ENCODE results near the gene IL6. TPM values are rescaled to one million over a fixed set of nuclear protein-coding genes. Genes with fewer than 3 reads are reported as not detected.

The IL6 gene
- total and polyA plus RNA-seq, 2 donors (not counting 1 experiment from before 2014, with no cell fraction given), result 2.6 to 222 TPM

DNA sequence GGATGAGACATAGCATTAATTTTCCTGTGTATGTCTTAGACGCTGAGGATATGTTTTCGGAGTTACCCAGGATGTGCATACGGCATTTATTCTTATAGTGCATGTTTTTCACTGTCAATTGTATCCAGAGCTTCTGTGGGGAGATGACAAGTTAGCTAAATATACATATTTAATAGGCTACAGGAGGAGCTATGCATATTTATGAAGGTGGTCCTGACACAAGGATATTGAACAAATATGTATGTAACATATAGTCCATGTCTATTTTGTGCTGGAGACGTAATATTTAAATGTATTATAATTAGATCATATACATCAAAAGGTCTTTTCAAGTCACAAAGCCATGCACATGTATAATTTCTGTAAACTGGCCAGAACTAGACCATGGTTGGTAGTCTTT is 16.0 kb downstream of the IL6 start:
- H3K79me2 ChIP-seq (ENCODE audit: control insufficient read depth, insufficient read depth, low read length), result no peaks in the 10 kb centered on the region
- H3K27me3 Mint-ChIP-seq, result no peaks in the 10 kb centered on the region
- no peak overlapping the region for H3K27ac ChIP-seq (ENCODE audit: low read length in 2 of 2)
- no peak overlapping the region for H3K27ac Mint-ChIP-seq
- TF ChIP-seq, protein P1, sequence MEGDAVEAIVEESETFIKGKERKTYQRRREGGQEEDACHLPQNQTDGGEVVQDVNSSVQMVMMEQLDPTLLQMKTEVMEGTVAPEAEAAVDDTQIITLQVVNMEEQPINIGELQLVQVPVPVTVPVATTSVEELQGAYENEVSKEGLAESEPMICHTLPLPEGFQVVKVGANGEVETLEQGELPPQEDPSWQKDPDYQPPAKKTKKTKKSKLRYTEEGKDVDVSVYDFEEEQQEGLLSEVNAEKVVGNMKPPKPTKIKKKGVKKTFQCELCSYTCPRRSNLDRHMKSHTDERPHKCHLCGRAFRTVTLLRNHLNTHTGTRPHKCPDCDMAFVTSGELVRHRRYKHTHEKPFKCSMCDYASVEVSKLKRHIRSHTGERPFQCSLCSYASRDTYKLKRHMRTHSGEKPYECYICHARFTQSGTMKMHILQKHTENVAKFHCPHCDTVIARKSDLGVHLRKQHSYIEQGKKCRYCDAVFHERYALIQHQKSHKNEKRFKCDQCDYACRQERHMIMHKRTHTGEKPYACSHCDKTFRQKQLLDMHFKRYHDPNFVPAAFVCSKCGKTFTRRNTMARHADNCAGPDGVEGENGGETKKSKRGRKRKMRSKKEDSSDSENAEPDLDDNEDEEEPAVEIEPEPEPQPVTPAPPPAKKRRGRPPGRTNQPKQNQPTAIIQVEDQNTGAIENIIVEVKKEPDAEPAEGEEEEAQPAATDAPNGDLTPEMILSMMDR (IDR thresholded peaks at IDR 0.05), result no peak
- TF ChIP-seq EZH2 (IDR thresholded peaks at IDR 0.05; ENCODE audit: borderline replicate concordance, insufficient read depth, low read depth, low read length, poor library complexity, severe bottlenecking), result no peak
- no peak for DNase-seq
- POLR2A ChIA-PET, result no interaction called here
- H3K27me3 ChIP-seq (replicated peaks in 1 of 4; ENCODE audit: control extremely low read depth in 1 of 4, control insufficient read depth in 3 of 4, insufficient read depth in 4 of 4, low read length in 3 of 4), result no peaks in the 10 kb centered on the region
- no peaks in the 10 kb centered on the region for H3K9me3 ChIP-seq (ENCODE audit: control extremely low read depth in 1 of 3, control insufficient read depth in 2 of 3, insufficient read depth in 1 of 3, low read length in 2 of 3)
- H3K4me3 Mint-ChIP-seq, result no peak overlapping the region
- no peaks in the 10 kb centered on the region for H3K4me1 ChIP-seq (ENCODE audit: control insufficient read depth in 2 of 2, insufficient read depth in 2 of 2, low read length in 2 of 2)
- no peaks in the 10 kb centered on the region for H4K20me1 ChIP-seq (ENCODE audit: control insufficient read depth, insufficient read depth, low read length, poor library complexity, severe bottlenecking)
- 100% methylated on average over 1 of the region's 4 CpGs for WGBS (ENCODE audit: insufficient coverage)
- H3K4me1 Mint-ChIP-seq, result no peaks in the 10 kb centered on the region
- CTCF ChIA-PET, result interaction anchor here (1.1 kb wide), 2 partner anchors 14 to 183 kb away, joined by 3 read pairs; no protein-coding TSS in a partner anchor
- H3K4me2 ChIP-seq (replicated peaks; ENCODE audit: low read depth, low read length, poor library complexity, severe bottlenecking), result no peak overlapping the region
- H3K36me3 ChIP-seq (replicated peaks in 1 of 2; ENCODE audit: control extremely low read depth in 1 of 2, control insufficient read depth in 1 of 2, extremely low read depth in 1 of 2, insufficient read depth in 2 of 2, low read length in 1 of 2), result no peaks in the 10 kb centered on the region
- intact Hi-C loops (cut with micrococcal nuclease), result no loop called here
- no peaks in the 10 kb centered on the region for H3K9me3 Mint-ChIP-seq (ENCODE audit: insufficient read depth)
- no peak for ATAC-seq (ENCODE audit: low read depth)
- H3K4me3 ChIP-seq (ENCODE audit: control extremely low read depth in 1 of 5, extremely low read depth in 1 of 5, insufficient read depth in 1 of 5, low read depth in 2 of 5, low read length in 4 of 5), result no peak overlapping the region
- no peak overlapping the region for H2AFZ ChIP-seq (ENCODE audit: insufficient read depth, low read depth, low read length, poor library complexity, severe bottlenecking)
- no peak overlapping the region for H3K9ac ChIP-seq (ENCODE audit: low read length)

DNA sequence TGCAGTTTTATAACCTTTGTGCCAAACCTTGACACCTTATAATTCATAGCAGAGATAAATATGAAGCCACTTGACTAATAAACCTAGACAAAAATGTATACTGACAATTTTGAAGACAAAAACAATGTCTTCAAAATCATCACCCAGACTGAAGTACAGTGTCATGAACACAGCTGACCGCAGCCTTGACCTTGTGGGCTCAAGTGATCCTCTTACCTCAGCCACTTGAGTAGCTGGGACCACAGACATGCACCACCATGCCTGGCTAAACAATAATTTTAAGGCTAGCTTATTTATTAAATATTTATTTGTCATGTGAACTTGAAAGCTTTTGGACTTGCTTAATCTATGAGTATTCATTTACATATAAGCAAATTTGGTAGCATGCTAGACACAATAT is 24.3 kb downstream of the IL6 start:
- CTCF ChIA-PET, result interaction anchor here (0.9 to 1.8 kb wide), 3 partner anchors 19 to 91 kb away, joined by 3 to 4 read pairs (median 3); no protein-coding TSS in a partner anchor
- no peak overlapping the region for H3K4me3 ChIP-seq (ENCODE audit: control extremely low read depth in 1 of 5, extremely low read depth in 1 of 5, insufficient read depth in 1 of 5, low read depth in 2 of 5, low read length in 4 of 5)

More for the DNA sequence above, 24.3 kb downstream of the IL6 start:
- H3K4me1 Mint-ChIP-seq, result peaks cover 4% of the 10 kb centered on the region
- no peak overlapping the region for H3K4me3 Mint-ChIP-seq
- ATAC-seq (ENCODE audit: low read depth) (no peak), DNase-seq (no peak)
- H3K27ac Mint-ChIP-seq, result no peak overlapping the region
- Histone ChIP-seq H3K4me2 (replicated peaks; ENCODE audit: low read depth, low read length, poor library complexity, severe bottlenecking) (no peak overlapping the region), H3K9ac (ENCODE audit: low read length) (no peak overlapping the region), H2AFZ (ENCODE audit: insufficient read depth, low read depth, low read length, poor library complexity, severe bottlenecking) (no peak overlapping the region), H3K9me3 (ENCODE audit: control extremely low read depth in 1 of 3, control insufficient read depth in 2 of 3, insufficient read depth in 1 of 3, low read length in 2 of 3) (no peaks in the 10 kb centered on the region), H3K27ac (ENCODE audit: low read length in 2 of 2) (no peak overlapping the region), H3K36me3 (replicated peaks in 1 of 2; ENCODE audit: control extremely low read depth in 1 of 2, control insufficient read depth in 1 of 2, extremely low read depth in 1 of 2, insufficient read depth in 2 of 2, low read length in 1 of 2) (no peaks in the 10 kb centered on the region), H4K20me1 (ENCODE audit: control insufficient read depth, insufficient read depth, low read length, poor library complexity, severe bottlenecking) (no peaks in the 10 kb centered on the region), H3K27me3 (replicated peaks in 1 of 4; ENCODE audit: control extremely low read depth in 1 of 4, control insufficient read depth in 3 of 4, insufficient read depth in 4 of 4, low read length in 3 of 4) (peaks cover 0 to 7% (median 0%) of the 10 kb centered on the region in 4 experiments), H3K79me2 (ENCODE audit: control insufficient read depth, insufficient read depth, low read length) (no peaks in the 10 kb centered on the region), H3K4me1 (ENCODE audit: control insufficient read depth in 2 of 2, insufficient read depth in 2 of 2, low read length in 2 of 2) (no peaks in the 10 kb centered on the region)
- TF ChIP-seq, protein P1 (IDR thresholded peaks at IDR 0.05), result no peak
- no peak for TF ChIP-seq EZH2 (IDR thresholded peaks at IDR 0.05; ENCODE audit: borderline replicate concordance, insufficient read depth, low read depth, low read length, poor library complexity, severe bottlenecking)
- no peaks in the 10 kb centered on the region for H3K9me3 Mint-ChIP-seq (ENCODE audit: insufficient read depth)
- 50% methylated on average over 1 of the region's 1 CpG for WGBS (ENCODE audit: insufficient coverage)
- POLR2A ChIA-PET, result interaction anchor here (0.6 kb wide), 1 partner anchor 345 kb away, joined by 3 read pairs; no protein-coding TSS in a partner anchor
- H3K27me3 Mint-ChIP-seq, result peaks cover 5% of the 10 kb centered on the region
- intact Hi-C loops (cut with micrococcal nuclease), result no loop called here

Measured in B cell (primary cell).